Stomach smooth muscle (tissue), 2 donors: Measurements from ENCODE around the gene MRPS35.

Experiments
- H3K27ac ChIP-seq: one replicate; pipeline ENCODE4 v1.7.0; 2013; ENCODE audit warnings: mild to moderate bottlenecking, low read length, inconsistent platforms
- H3K27me3 ChIP-seq, 2 donors: one replicate each; pipeline ENCODE4 v1.7.0; 2013; ENCODE audit warnings: low read length in 2 of 2; ENCODE audit not compliant: insufficient read depth in 2 of 2, control insufficient read depth in 1 of 2
- H3K36me3 ChIP-seq, 2 donors: one replicate each; pipeline ENCODE4 v1.7.0; 2013; ENCODE audit warnings: low read length in 2 of 2; ENCODE audit not compliant: control insufficient read depth in 2 of 2, insufficient read depth in 2 of 2
- H3K4me1 ChIP-seq: one replicate; pipeline ENCODE4 v1.7.0; 2013; ENCODE audit warnings: low read length; ENCODE audit not compliant: control insufficient read depth, insufficient read depth
- H3K4me3 ChIP-seq, 2 donors: one replicate each; pipeline ENCODE4 v1.7.0; 2013; ENCODE audit warnings: low read length in 2 of 2
- H3K9ac ChIP-seq, 2 donors: one replicate each; pipeline ENCODE4 v1.7.0; 2013; ENCODE audit warnings: low read length in 2 of 2, mild to moderate bottlenecking in 1 of 2
- H3K9me3 ChIP-seq, 2 donors: one replicate each; pipeline ENCODE4 v1.7.0; 2013; ENCODE audit warnings: low read length in 2 of 2; ENCODE audit not compliant: control insufficient read depth in 2 of 2
- donor health status: healthy.
- donor health status: Pancreatic carcinoma.

Gene MRPS35

GRCh38 chr12:27686147-27686546 is 24.5 kb upstream of the MRPS35 start:
- Histone ChIP-seq H3K27ac (no peak overlapping the region), H3K36me3 (peaks cover 43 to 59% of the 10 kb centered on the region in 2 donors), H3K4me3 (no peak overlapping the region), H3K27me3 (no peaks in the 10 kb centered on the region), H3K9me3 (no peaks in the 10 kb centered on the region), H3K9ac (no peak overlapping the region), H3K4me1 (no peaks in the 10 kb centered on the region)

GRCh38 chr12:27688671-27689070 is 22.0 kb upstream of the MRPS35 start:
- Histone ChIP-seq H3K4me1 (no peaks in the 10 kb centered on the region), H3K4me3 (no peak overlapping the region), H3K9me3 (no peaks in the 10 kb centered on the region), H3K27ac (no peak overlapping the region), H3K36me3 (peaks cover 36 to 56% of the 10 kb centered on the region in 2 donors), H3K9ac (no peak overlapping the region), H3K27me3 (no peaks in the 10 kb centered on the region)

- H3K27ac ChIP-seq: no peak overlapping the region
- no peak overlapping the region for H3K4me3 ChIP-seq
- no peaks in the 10 kb centered on the region for H3K4me1 ChIP-seq
- H3K27me3 ChIP-seq: no peaks in the 10 kb centered on the region
- H3K9me3 ChIP-seq: no peaks in the 10 kb centered on the region
- H3K9ac ChIP-seq: no peak overlapping the region
- peaks cover 36 to 56% of the 10 kb centered on the region in 2 donors for H3K36me3 ChIP-seq
Observed at GRCh38 chr12:27689558-27690180, 21.0 kb upstream of the MRPS35 start.

- Histone ChIP-seq H3K9ac (no peak overlapping the region), H3K4me1 (no peaks in the 10 kb centered on the region), H3K27ac (no peak overlapping the region), H3K4me3 (no peak overlapping the region), H3K9me3 (no peaks in the 10 kb centered on the region), H3K27me3 (no peaks in the 10 kb centered on the region), H3K36me3 (peaks cover 28 to 41% of the 10 kb centered on the region in 2 donors)
Observed at GRCh38 chr12:27693403-27693802, 17.2 kb upstream of the MRPS35 start.

- H3K27ac ChIP-seq: no peak overlapping the region
- no peaks in the 10 kb centered on the region for H3K9me3 ChIP-seq
- H3K27me3 ChIP-seq: no peaks in the 10 kb centered on the region
- no peak overlapping the region for H3K4me3 ChIP-seq
- H3K4me1 ChIP-seq: no peaks in the 10 kb centered on the region
- no peak overlapping the region for H3K9ac ChIP-seq
- peaks cover 9 to 20% of the 10 kb centered on the region in 2 donors for H3K36me3 ChIP-seq
Observed at GRCh38 chr12:27695556-27696292, 14.9 kb upstream of the MRPS35 start.

- H3K4me3 ChIP-seq: no peak within 1 kb of the TSS
- H3K9me3 ChIP-seq: no peaks in the 10 kb centered on the region
- no peaks in the 10 kb centered on the region for H3K27me3 ChIP-seq
- H3K4me1 ChIP-seq: no peaks in the 10 kb centered on the region
- no peak within 1 kb of the TSS for H3K9ac ChIP-seq
- H3K36me3 ChIP-seq: peaks cover 9 to 18% of the 10 kb centered on the region in 2 donors
- H3K27ac ChIP-seq: no peak within 1 kb of the TSS
Observed at GRCh38 chr12:27696293-27696652, 14.4 kb upstream of the MRPS35 start, which contains the start of gene REP15. Gene REP15 (plus strand): TSS chr12:27696447. CDS start chr12:27696563, 116 bp downstream.

- Histone ChIP-seq H3K9ac (no peak overlapping the region), H3K4me3 (no peak overlapping the region), H3K9me3 (no peaks in the 10 kb centered on the region), H3K27ac (no peak overlapping the region), H3K36me3 (peaks cover 9 to 12% of the 10 kb centered on the region in 2 donors), H3K4me1 (no peaks in the 10 kb centered on the region), H3K27me3 (no peaks in the 10 kb centered on the region)
Observed at GRCh38 chr12:27696864-27697564, 13.6 kb upstream of the MRPS35 start.

- no peak overlapping the region for H3K27ac ChIP-seq
- no peaks in the 10 kb centered on the region for H3K36me3 ChIP-seq
- H3K9me3 ChIP-seq: no peaks in the 10 kb centered on the region
- H3K27me3 ChIP-seq: no peaks in the 10 kb centered on the region
- no peaks in the 10 kb centered on the region for H3K4me1 ChIP-seq
- H3K4me3 ChIP-seq: no peak overlapping the region
- H3K9ac ChIP-seq: no peak overlapping the region
Observed at GRCh38 chr12:27703720-27704452, 6.7 kb upstream of the MRPS35 start.

- no peaks in the 10 kb centered on the region for H3K4me1 ChIP-seq
- H3K9ac ChIP-seq: no peak overlapping the region
- no peaks in the 10 kb centered on the region for H3K27me3 ChIP-seq
- H3K27ac ChIP-seq: no peak overlapping the region
- no peaks in the 10 kb centered on the region for H3K9me3 ChIP-seq
- H3K36me3 ChIP-seq: no peaks in the 10 kb centered on the region
- H3K4me3 ChIP-seq: no peak overlapping the region
Observed at GRCh38 chr12:27705263-27705662, 5.4 kb upstream of the MRPS35 start.

- Histone ChIP-seq H3K27ac (no peak overlapping the region), H3K36me3 (no peaks in the 10 kb centered on the region), H3K4me1 (peaks cover 11% of the 10 kb centered on the region), H3K9me3 (no peaks in the 10 kb centered on the region), H3K9ac (no peak overlapping the region), H3K4me3 (no peak overlapping the region), H3K27me3 (no peaks in the 10 kb centered on the region)
Observed at GRCh38 chr12:27707216-27707615, 3.4 kb upstream of the MRPS35 start.
